ENCODE results near the gene BAG1.

BAG1 gene

GRCh38 chr9:33291901-33292300 is 27.4 kb upstream of the BAG1 start:
- H3K36me3 ChIP-seq (ENCODE audit: control insufficient read depth, insufficient read depth, low read length), result peaks cover 15% of the 10 kb centered on the region
- H3K9ac ChIP-seq (ENCODE audit: low read length), result no peak overlapping the region
- no peak overlapping the region for H3K4me3 ChIP-seq (ENCODE audit: low read length)
- H3K27me3 ChIP-seq (ENCODE audit: control insufficient read depth, insufficient read depth, low read length), result no peaks in the 10 kb centered on the region
- peaks cover 8% of the 10 kb centered on the region for H3K4me1 ChIP-seq (ENCODE audit: control insufficient read depth, insufficient read depth, low read length)
- no peak overlapping the region for H3K27ac ChIP-seq (ENCODE audit: low read depth, low read length)

- H3K27me3 ChIP-seq (ENCODE audit: control insufficient read depth, insufficient read depth, low read length), result no peaks in the 10 kb centered on the region
- peak overlapping the region; percentile 99 for H3K9ac ChIP-seq (ENCODE audit: low read length)
- H3K4me1 ChIP-seq (ENCODE audit: control insufficient read depth, insufficient read depth, low read length), result peaks cover 7% of the 10 kb centered on the region
- H3K36me3 ChIP-seq (ENCODE audit: control insufficient read depth, insufficient read depth, low read length), result peaks cover 12% of the 10 kb centered on the region
- peak overlapping the region; percentile 100 for H3K27ac ChIP-seq (ENCODE audit: low read depth, low read length)
- H3K4me3 ChIP-seq (ENCODE audit: low read length), result peak overlapping the region; percentile 96
Measured at GRCh38 chr9:33291031-33291397, 26.5 kb upstream of the BAG1 start.

GRCh38 chr9:33290247-33291030 is 25.9 kb upstream of the BAG1 start, which contains the start of gene NFX1:
NFX1 (plus strand) TSS chr9:33290516; CDS start chr9:33290573, 57 bp downstream.
- H3K36me3 ChIP-seq (ENCODE audit: control insufficient read depth, insufficient read depth, low read length), result peaks cover 8% of the 10 kb centered on the region
- peak within 1 kb of the TSS; percentile 96 for H3K4me3 ChIP-seq (ENCODE audit: low read length)
- peak within 1 kb of the TSS; percentile 100 for H3K27ac ChIP-seq (ENCODE audit: low read depth, low read length)
- H3K27me3 ChIP-seq (ENCODE audit: control insufficient read depth, insufficient read depth, low read length), result no peaks in the 10 kb centered on the region
- peak within 1 kb of the TSS; percentile 99 for H3K9ac ChIP-seq (ENCODE audit: low read length)
- H3K4me1 ChIP-seq (ENCODE audit: control insufficient read depth, insufficient read depth, low read length), result peaks cover 7% of the 10 kb centered on the region

GRCh38 chr9:33289936-33290246 is 25.4 kb upstream of the BAG1 start:
- H3K27ac ChIP-seq (ENCODE audit: low read depth, low read length), result peak overlapping the region; percentile 100

GRCh38 chr9:33289496-33289895 is 25.0 kb upstream of the BAG1 start:
- peak overlapping the region; percentile 100 for H3K27ac ChIP-seq (ENCODE audit: low read depth, low read length)
- H3K9ac ChIP-seq (ENCODE audit: low read length), result peak overlapping the region; percentile 53
- peaks cover 7% of the 10 kb centered on the region for H3K4me1 ChIP-seq (ENCODE audit: control insufficient read depth, insufficient read depth, low read length)
- H3K36me3 ChIP-seq (ENCODE audit: control insufficient read depth, insufficient read depth, low read length), result peaks cover under 1% of the 10 kb centered on the region
- H3K4me3 ChIP-seq (ENCODE audit: low read length), result peak overlapping the region; percentile 96
- H3K27me3 ChIP-seq (ENCODE audit: control insufficient read depth, insufficient read depth, low read length), result no peaks in the 10 kb centered on the region

More at GRCh38 chr9:33289936-33290246, 25.4 kb upstream of the BAG1 start:
- Histone ChIP-seq H3K4me1 (ENCODE audit: control insufficient read depth, insufficient read depth, low read length) (peaks cover 7% of the 10 kb centered on the region), H3K36me3 (ENCODE audit: control insufficient read depth, insufficient read depth, low read length) (peaks cover 5% of the 10 kb centered on the region), H3K27me3 (ENCODE audit: control insufficient read depth, insufficient read depth, low read length) (no peaks in the 10 kb centered on the region), H3K4me3 (ENCODE audit: low read length) (peak overlapping the region; percentile 96), H3K9ac (ENCODE audit: low read length) (peak overlapping the region; percentile 99)

DNA sequence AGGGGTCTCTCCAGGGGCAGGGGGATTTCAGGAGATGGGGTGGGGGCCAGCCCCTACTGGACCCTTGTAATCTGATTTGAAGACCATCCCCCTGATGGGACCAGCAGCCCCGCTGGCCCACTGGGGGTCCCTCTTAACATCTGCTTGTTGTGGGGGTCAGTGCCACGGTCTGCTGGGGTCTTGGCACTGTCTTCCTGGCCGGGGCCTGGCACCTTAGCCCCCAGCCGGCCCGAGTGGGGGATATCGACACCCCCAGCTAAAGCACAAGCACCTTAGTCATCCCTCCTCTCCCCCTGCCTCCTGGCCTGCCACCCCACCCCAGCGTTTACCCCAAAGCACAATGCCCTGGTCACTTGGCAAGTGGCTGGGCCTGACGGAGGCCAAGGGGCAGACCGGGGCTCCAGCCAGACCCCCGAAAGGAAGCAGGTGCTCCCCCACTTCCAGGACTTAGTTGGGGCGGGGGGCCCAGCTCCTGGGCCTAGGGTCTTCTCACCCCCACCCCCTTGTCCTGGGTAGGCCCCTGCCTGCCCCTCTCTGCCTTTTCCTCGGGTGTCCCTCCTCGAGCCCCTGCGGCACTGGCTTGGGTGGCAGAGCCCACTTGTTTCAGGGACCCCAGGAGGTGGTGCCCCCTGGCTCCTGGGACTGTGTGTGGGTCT is 24.4 kb upstream of the BAG1 start:
- peaks cover 7% of the 10 kb centered on the region for H3K4me1 ChIP-seq (ENCODE audit: control insufficient read depth, insufficient read depth, low read length)
- peaks cover under 1% of the 10 kb centered on the region for H3K36me3 ChIP-seq (ENCODE audit: control insufficient read depth, insufficient read depth, low read length)
- H3K27me3 ChIP-seq (ENCODE audit: control insufficient read depth, insufficient read depth, low read length), result no peaks in the 10 kb centered on the region
- no peak overlapping the region for H3K4me3 ChIP-seq (ENCODE audit: low read length)
- H3K27ac ChIP-seq (ENCODE audit: low read depth, low read length), result peak overlapping the region; percentile 60
- H3K9ac ChIP-seq (ENCODE audit: low read length), result no peak overlapping the region

GRCh38 chr9:33288235-33288634 is 23.7 kb upstream of the BAG1 start:
- Histone ChIP-seq H3K9ac (ENCODE audit: low read length) (no peak overlapping the region), H3K27ac (ENCODE audit: low read depth, low read length) (no peak overlapping the region), H3K27me3 (ENCODE audit: control insufficient read depth, insufficient read depth, low read length) (no peaks in the 10 kb centered on the region), H3K4me3 (ENCODE audit: low read length) (no peak overlapping the region), H3K36me3 (ENCODE audit: control insufficient read depth, insufficient read depth, low read length) (peaks cover 3% of the 10 kb centered on the region), H3K4me1 (ENCODE audit: control insufficient read depth, insufficient read depth, low read length) (peaks cover 7% of the 10 kb centered on the region)

DNA sequence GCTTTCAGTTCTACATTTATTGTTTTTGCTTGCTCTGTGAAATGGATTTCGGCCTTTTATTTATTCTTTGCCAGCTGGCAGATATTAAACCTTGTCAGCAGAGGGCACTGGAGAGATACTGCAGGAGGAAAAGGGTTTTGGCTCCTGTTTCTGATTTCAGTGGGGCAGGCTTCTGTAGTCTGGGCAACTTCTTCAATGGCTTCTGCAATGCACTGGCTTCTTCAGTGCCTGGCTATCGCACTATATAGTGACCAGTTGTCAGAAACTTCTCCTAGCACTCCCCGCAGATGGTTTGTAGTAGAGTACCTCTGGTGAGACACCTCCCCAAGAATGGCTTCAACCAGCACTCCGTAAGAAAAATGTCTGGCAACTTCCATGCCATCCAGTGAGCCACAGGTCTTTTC is 22.6 kb upstream of the BAG1 start:
- Histone ChIP-seq H3K4me3 (ENCODE audit: low read length) (no peak overlapping the region), H3K4me1 (ENCODE audit: control insufficient read depth, insufficient read depth, low read length) (peaks cover 7% of the 10 kb centered on the region), H3K9ac (ENCODE audit: low read length) (no peak overlapping the region), H3K27me3 (ENCODE audit: control insufficient read depth, insufficient read depth, low read length) (no peaks in the 10 kb centered on the region), H3K27ac (ENCODE audit: low read depth, low read length) (peak overlapping the region; percentile 15), H3K36me3 (ENCODE audit: control insufficient read depth, insufficient read depth, low read length) (peaks cover 3% of the 10 kb centered on the region)

- Histone ChIP-seq H3K4me1 (ENCODE audit: control insufficient read depth, insufficient read depth, low read length) (no peaks in the 10 kb centered on the region), H3K36me3 (ENCODE audit: control insufficient read depth, insufficient read depth, low read length) (peaks cover 7% of the 10 kb centered on the region), H3K27ac (ENCODE audit: low read depth, low read length) (no peak overlapping the region), H3K9ac (ENCODE audit: low read length) (no peak overlapping the region), H3K27me3 (ENCODE audit: control insufficient read depth, insufficient read depth, low read length) (no peaks in the 10 kb centered on the region), H3K4me3 (ENCODE audit: low read length) (no peak overlapping the region)
Measured at GRCh38 chr9:33285502-33285901, 21.0 kb upstream of the BAG1 start.

GRCh38 chr9:33277484-33277883 is 13.0 kb upstream of the BAG1 start:
- Histone ChIP-seq H3K4me3 (ENCODE audit: low read length) (no peak overlapping the region), H3K4me1 (ENCODE audit: control insufficient read depth, insufficient read depth, low read length) (no peaks in the 10 kb centered on the region), H3K27ac (ENCODE audit: low read depth, low read length) (no peak overlapping the region), H3K9ac (ENCODE audit: low read length) (no peak overlapping the region), H3K36me3 (ENCODE audit: control insufficient read depth, insufficient read depth, low read length) (peaks cover 36% of the 10 kb centered on the region), H3K27me3 (ENCODE audit: control insufficient read depth, insufficient read depth, low read length) (no peaks in the 10 kb centered on the region)

DNA sequence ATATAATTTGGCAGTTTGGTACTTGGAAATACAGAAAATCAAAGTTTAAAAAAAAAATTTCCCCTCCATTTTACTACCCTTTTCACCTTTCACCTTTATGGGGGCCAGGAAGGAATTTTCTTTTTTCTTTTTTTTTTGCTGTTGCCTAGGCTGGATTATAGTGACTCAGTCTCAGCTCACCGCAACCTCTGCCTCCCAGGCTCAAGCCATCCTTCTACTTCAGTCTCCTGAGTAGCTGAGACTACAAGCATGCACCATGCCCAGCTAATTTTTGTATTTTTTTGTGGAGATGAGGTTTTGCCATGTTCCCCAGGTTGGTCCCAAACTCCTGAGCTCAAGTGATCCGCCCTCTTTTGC is 9.4 kb upstream of the BAG1 start:
- peaks cover 39% of the 10 kb centered on the region for H3K36me3 ChIP-seq (ENCODE audit: control insufficient read depth, insufficient read depth, low read length)
- no peak overlapping the region for H3K27ac ChIP-seq (ENCODE audit: low read depth, low read length)
- H3K9ac ChIP-seq (ENCODE audit: low read length), result no peak overlapping the region
- no peak overlapping the region for H3K4me3 ChIP-seq (ENCODE audit: low read length)
- H3K4me1 ChIP-seq (ENCODE audit: control insufficient read depth, insufficient read depth, low read length), result no peaks in the 10 kb centered on the region
- H3K27me3 ChIP-seq (ENCODE audit: control insufficient read depth, insufficient read depth, low read length), result no peaks in the 10 kb centered on the region

DNA sequence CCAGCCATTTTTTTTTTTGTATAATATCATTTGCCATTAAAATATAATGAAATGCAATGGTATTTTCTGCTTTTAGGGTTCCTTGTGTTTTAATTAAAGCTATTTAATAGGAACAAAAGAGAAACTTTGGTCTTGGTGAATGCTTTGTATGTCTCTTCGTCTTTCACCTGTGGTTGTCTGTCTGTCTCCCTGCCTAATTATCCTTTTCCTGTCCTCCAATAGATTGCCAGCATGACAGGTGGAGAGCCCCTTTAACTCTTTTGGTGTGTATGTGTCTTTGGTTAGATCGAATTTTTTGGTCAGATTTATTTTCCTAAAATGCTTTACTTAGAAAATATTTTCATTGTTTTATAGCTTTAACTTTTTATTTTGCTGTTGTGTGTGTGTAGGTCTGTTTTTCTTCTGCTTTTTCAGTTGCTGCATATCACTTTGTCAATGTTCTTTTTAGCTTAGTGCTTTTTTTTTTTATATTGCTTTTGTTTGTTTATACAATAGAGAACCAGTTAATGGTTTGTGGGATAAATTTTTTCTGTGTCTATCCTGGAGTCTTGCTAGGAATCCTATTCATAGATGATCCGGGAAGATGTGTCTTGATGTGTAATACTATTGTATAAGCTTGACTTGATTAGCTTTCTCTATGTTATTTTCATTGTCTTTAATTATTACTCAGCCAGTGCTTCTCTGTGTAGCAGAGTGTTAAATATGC is 8.9 kb upstream of the BAG1 start:
- no peak overlapping the region for H3K4me3 ChIP-seq (ENCODE audit: low read length)
- H3K4me1 ChIP-seq (ENCODE audit: control insufficient read depth, insufficient read depth, low read length), result no peaks in the 10 kb centered on the region
- H3K27me3 ChIP-seq (ENCODE audit: control insufficient read depth, insufficient read depth, low read length), result no peaks in the 10 kb centered on the region
- no peak overlapping the region for H3K27ac ChIP-seq (ENCODE audit: low read depth, low read length)
- H3K9ac ChIP-seq (ENCODE audit: low read length), result no peak overlapping the region
- peaks cover 35% of the 10 kb centered on the region for H3K36me3 ChIP-seq (ENCODE audit: control insufficient read depth, insufficient read depth, low read length)

All from rectal smooth muscle tissue (tissue), 1 donor.